K562 (cell line): ENCODE data around the gene FGF4. TPM values are rescaled to one million over a fixed set of nuclear protein-coding genes. Genes with fewer than 3 reads are reported as not detected.

Experiments
- ATAC-seq: fragments of 200-7000 bp; cut with Tn5 transposase; 3 replicates; pipeline ENCODE4 v1.9.1; 2020; ENCODE audit warnings: moderate library complexity
- BruUV-seq: library from RNA; stranded (reverse); fragments of 400-500 nt; replicated peaks from 2 replicates; lab custom pipeline; 2021; lab: Mats Ljungman, UMichigan
- CTCF ChIA-PET: fragments of 300-600 bp; formaldehyde crosslinking; extraction: SDS; loops from one replicate; lab custom pipeline; 2021; ENCODE audit warnings: low intra/inter-chr PET ratio; lab: Yijun Ruan, JAX
- POLR2A ChIA-PET: fragments of 300-600, 350-650 bp; sonication (Branson Sonifier 250); formaldehyde crosslinking; extraction: SDS; loops from one replicate; lab custom pipeline; 2021; ENCODE audit warnings: antibody characterized with exemption, inconsistent platforms; lab: Yijun Ruan, JAX
- DNase-seq, 4 experiments: peaks; one replicate each; pipeline versions ENCODE4 v3.0.0 to v3.0.0-alpha.2; 2011 to 2018; ENCODE audit warnings: low spot score in 3 of 4, mixed read lengths in 3 of 4; ENCODE audit errors: extremely low read depth in 1 of 4
- FAIRE-seq: peaks from 2 replicates; lab custom pipeline; 2011; peaks lifted over from hg19 to GRCh38; lab: Jason Lieb, UNC
- H2AFZ ChIP-seq: 2 replicates; pipeline ENCODE4 v1.6.0; 2011; ENCODE audit warnings: low read depth, low read length, control low read depth, inconsistent platforms
- H3K27ac ChIP-seq: fragments of 200-600 bp; 3 replicates; pipeline ENCODE4 v1.8.0; 2011; ENCODE audit warnings: low read depth, mild to moderate bottlenecking, control low read depth, inconsistent platforms, low read length, moderate library complexity, mixed read lengths; ENCODE audit errors: extremely low read depth
- H3K27me3 ChIP-seq, 2 experiments: fragments of 300-600 bp in 1 of 2; 2 replicates in 1 of 2; 3 replicates in 1 of 2; pipeline versions ENCODE4 v1.6.0 to v1.8.0; 2011; ENCODE audit warnings: inconsistent platforms in 2 of 2, low read length in 2 of 2, mild to moderate bottlenecking in 1 of 2, mixed read lengths in 1 of 2, moderate library complexity in 1 of 2; ENCODE audit not compliant: control insufficient read depth in 2 of 2, insufficient read depth in 2 of 2
- H3K36me3 ChIP-seq: fragments of 300-600 bp; 3 replicates; pipeline ENCODE4 v1.8.0; 2011; ENCODE audit warnings: mild to moderate bottlenecking, low read length, inconsistent platforms; ENCODE audit not compliant: control insufficient read depth, insufficient read depth
- H3K4me1 ChIP-seq, 2 experiments: fragments of 200-600 bp in 1 of 2; replicated peaks in 1 of 2; 2 replicates in 1 of 2; 3 replicates in 1 of 2; pipeline versions ENCODE4 v1.5.1 to v1.8.0; 2011; ENCODE audit warnings: inconsistent platforms in 2 of 2, low read length in 2 of 2, mild to moderate bottlenecking in 1 of 2, mixed read lengths in 1 of 2, moderate library complexity in 1 of 2; ENCODE audit not compliant: control insufficient read depth in 2 of 2, insufficient read depth in 2 of 2
- H3K4me2 ChIP-seq: 2 replicates; pipeline ENCODE4 v1.6.1; 2011; ENCODE audit warnings: low read length, control low read depth, inconsistent platforms, mixed read lengths; ENCODE audit not compliant: insufficient read depth
- H3K4me3 ChIP-seq: fragments of 200-600 bp; sonication (generic), shearing (Covaris generic); 2 replicates; pipeline ENCODE4 v1.5.1; 2016; ENCODE audit warnings: control low read depth, inconsistent platforms
- H3K79me2 ChIP-seq: fragments of 200-600 bp; 3 replicates; pipeline ENCODE4 v1.8.0; 2011; ENCODE audit warnings: low read length, inconsistent platforms; ENCODE audit not compliant: control insufficient read depth, insufficient read depth
- H3K9ac ChIP-seq, 2 experiments: 2 replicates each; pipeline versions ENCODE4 v1.6.0 to v1.6.1; 2011; ENCODE audit warnings: low read depth in 2 of 2, low read length in 2 of 2, control low read depth in 1 of 2, inconsistent platforms in 1 of 2, mild to moderate bottlenecking in 1 of 2, mixed read lengths in 1 of 2; ENCODE audit not compliant: insufficient read depth in 1 of 2
- H3K9me1 ChIP-seq: one replicate; pipeline ENCODE4 v1.6.0; 2011; ENCODE audit warnings: inconsistent platforms, mild to moderate bottlenecking, low read length, moderate library complexity; ENCODE audit not compliant: control insufficient read depth, insufficient read depth
- H3K9me3 ChIP-seq: replicated peaks from 2 replicates; pipeline ENCODE4 v1.5.1; 2011; ENCODE audit warnings: low read depth, low read length, inconsistent platforms; ENCODE audit not compliant: control insufficient read depth, insufficient read depth
- H4K20me1 ChIP-seq: replicated peaks from 2 replicates; pipeline ENCODE4 v1.6.1; 2011; ENCODE audit warnings: low read length, inconsistent platforms, mixed read lengths; ENCODE audit not compliant: control insufficient read depth, insufficient read depth
- HES1 ChIP-seq: fragments of 450-650 bp; IDR thresholded peaks from 2 replicates; pipeline ENCODE4 v1.6.1; 2016; ENCODE audit warnings: low read depth, mild to moderate bottlenecking, moderate library complexity
- MEIS2 ChIP-seq: fragments of 450-650 bp; IDR thresholded peaks from 2 replicates; pipeline ENCODE4 v1.6.1; 2014; ENCODE audit warnings: mild to moderate bottlenecking; ENCODE audit not compliant: partially characterized antibody
- POLR2B ChIP-seq: fragments of 450-650 bp; IDR thresholded peaks from 2 replicates; pipeline ENCODE4 v1.6.1; 2018; ENCODE audit warnings: low read depth; ENCODE audit not compliant: partially characterized antibody
- PRMT5 ChIP-seq: sonication (generic); formaldehyde crosslinking; IDR thresholded peaks from 2 replicates; pipeline ENCODE4 v1.5.0; 2020; ENCODE audit warnings: missing genetic modification reagents
- RCOR1 ChIP-seq, 2 experiments: IDR thresholded peaks; 2 replicates each; pipeline ENCODE4 v1.6.1; 2012; ENCODE audit warnings: low read depth in 2 of 2, low read length in 2 of 2, borderline replicate concordance in 1 of 2, improper control_type of control experiment in 1 of 2
- SMARCE1 ChIP-seq: fragments of 450-650 bp; IDR thresholded peaks from 2 replicates; pipeline ENCODE4 v1.7.1; 2016; ENCODE audit warnings: mild to moderate bottlenecking
- SNIP1 ChIP-seq: fragments of 450-650 bp; IDR thresholded peaks from 2 replicates; pipeline ENCODE4 v1.7.1; 2017; ENCODE audit warnings: low read depth, mild to moderate bottlenecking
- TFE3 ChIP-seq: fragments of 450-650 bp; formaldehyde crosslinking; IDR thresholded peaks from 2 replicates; pipeline ENCODE4 v1.4.0; 2020; ENCODE audit warnings: mild to moderate bottlenecking, mixed read lengths
- ZNF609 ChIP-seq: sonication (generic); formaldehyde crosslinking; IDR thresholded peaks from 2 replicates; pipeline ENCODE4 v1.8.1; 2023; ENCODE audit warnings: missing genetic modification reagents, mild to moderate bottlenecking, borderline replicate concordance
- ZNF717 ChIP-seq: fragments of 250-450 bp; sonication (Bioruptor Pico); IDR thresholded peaks from 2 replicates; pipeline ENCODE4 v1.5.0; 2021
- WGBS: fragments of 100-300 bp; shearing (Covaris generic); methylation state at CpG from one replicate; pipeline ENCODE4 v1.1.6; 2016; ENCODE audit warnings: low coverage, mixed read lengths; ENCODE audit not compliant: insufficient coverage; ENCODE audit errors: missing lambda C conversion rate; 5-methylcytosine and 5-hydroxymethylcytosine counted together
- in situ Hi-C: fragments of 300-500 bp; cut with MboI; formaldehyde crosslinking; loops from 4 replicates; pipeline ENCODE4 v1.15.0; 2018; ENCODE audit warnings: inconsistent platforms, mixed read lengths
- intact Hi-C: fragments of 100-400 bp; cut with micrococcal nuclease; formaldehyde crosslinking; loops from 2 replicates; pipeline ENCODE4 v1.14.2; 2022
- polyA plus RNA-seq, 8 experiments: library from polyadenylated mRNA; depleted of rRNA in 4 of 8; stranded (reverse) in 5 of 8; unstranded in 3 of 8; fragments of >200 nt; fragmentation: Nextera tagmentation in 2 of 8; fragmentation: Illumina TruSeq in 1 of 8; extraction: Ambion mirVana in 2 of 8; extraction: Trizol in 1 of 8; gene quantifications; 2 replicates each; pipeline versions ENCODE4 v1.2.1 to v1.2.3, GENCODE V29; 2011 to 2014; ENCODE audit warnings: inconsistent platforms in 1 of 8, missing spikeins in 1 of 8
- total RNA-seq, 7 experiments: library from RNA; depleted of rRNA in 6 of 7; stranded (reverse); fragments of >200 nt in 6 of 7; fragmentation: Illumina TruSeq in 2 of 7; extraction: Trizol in 2 of 7; gene quantifications; 2 replicates each; pipeline versions ENCODE4 v1.2.1 to v1.2.3, GENCODE V29; 2011 to 2021; ENCODE audit warnings: low replicate concordance in 1 of 7
- TF ChIP-seq, protein P1 (sequence below), 2 experiments: fragments of 450-650 bp; conservative IDR thresholded peaks; 2 replicates each; pipeline ENCODE4 v1.6.1; 2017; ENCODE audit warnings: mild to moderate bottlenecking in 2 of 2, moderate library complexity in 2 of 2
- TF ChIP-seq, protein P2 (sequence below): fragments of 250-450 bp; sonication (Bioruptor Pico); IDR thresholded peaks from 2 replicates; pipeline ENCODE4 v1.4.0; 2020; ENCODE audit warnings: mild to moderate bottlenecking

FGF4 gene
- total and polyA plus RNA-seq, 9 of the 15 experiments (the other 6 are each of a cell fraction or from before 2014, with no cell fraction given) = not detected

DNA sequence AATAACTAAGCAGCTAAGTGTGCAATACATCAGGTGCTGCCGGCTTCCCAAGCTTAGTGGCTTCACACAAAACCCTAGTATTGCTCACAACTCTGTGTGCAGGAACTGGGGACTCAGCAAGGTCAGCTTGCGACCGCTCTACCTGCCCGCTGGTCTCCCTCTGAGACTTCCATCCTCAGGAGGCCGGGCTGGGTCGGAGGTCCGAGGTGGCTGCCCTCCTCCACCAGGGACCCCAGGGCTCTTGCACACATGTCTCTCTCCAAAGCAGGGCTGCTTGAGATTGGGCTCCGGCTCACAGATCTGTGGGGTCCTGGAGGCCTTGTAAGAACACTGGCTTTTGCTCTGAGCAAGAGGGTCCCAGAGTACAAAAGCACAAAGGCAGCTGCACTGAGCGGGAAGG, 45.9 kb downstream of the FGF4 start:
- ChIA-PET POLR2A (no interaction called here), CTCF (interaction anchor here (0.6 kb wide), 1 partner anchor 474 kb away, joined by 4 read pairs; no protein-coding TSS in a partner anchor)
- WGBS = 3% methylated on average over 9 of the region's 9 CpGs
- Histone ChIP-seq H2AFZ (no peak overlapping the region), H3K27me3 (peaks cover 10 to 67% of the 10 kb centered on the region in 2 experiments; a peak in 4 of 5 replicates), H3K4me3 (no peak overlapping the region), H4K20me1 (no peaks in the 10 kb centered on the region), H3K9ac (no peak overlapping the region), H3K4me2 (no peak overlapping the region), H3K27ac (no peak overlapping the region), H3K9me3 (no peaks in the 10 kb centered on the region), H3K79me2 (no peaks in the 10 kb centered on the region), H3K36me3 (no peaks in the 10 kb centered on the region), H3K9me1 (no peaks in the 10 kb centered on the region), H3K4me1 (no peaks in the 10 kb centered on the region)
- TF ChIP-seq ZNF717 (CRISPR knock-in tag) (no peak), RCOR1 (IDR thresholded peaks at IDR 0.05; ENCODE audit: borderline replicate concordance in 1 of 2, low read depth in 2 of 2, low read length in 2 of 2) (no peak), POLR2B (no peak), TFE3 (CRISPR knock-in tag) (no peak), SMARCE1 (no peak), PRMT5 (CRISPR knock-in tag) (no peak), SNIP1 (no peak), HES1 (no peak), MEIS2 (no peak), ZNF609 (CRISPR knock-in tag) (no peak)
- TF ChIP-seq, protein P1, sequence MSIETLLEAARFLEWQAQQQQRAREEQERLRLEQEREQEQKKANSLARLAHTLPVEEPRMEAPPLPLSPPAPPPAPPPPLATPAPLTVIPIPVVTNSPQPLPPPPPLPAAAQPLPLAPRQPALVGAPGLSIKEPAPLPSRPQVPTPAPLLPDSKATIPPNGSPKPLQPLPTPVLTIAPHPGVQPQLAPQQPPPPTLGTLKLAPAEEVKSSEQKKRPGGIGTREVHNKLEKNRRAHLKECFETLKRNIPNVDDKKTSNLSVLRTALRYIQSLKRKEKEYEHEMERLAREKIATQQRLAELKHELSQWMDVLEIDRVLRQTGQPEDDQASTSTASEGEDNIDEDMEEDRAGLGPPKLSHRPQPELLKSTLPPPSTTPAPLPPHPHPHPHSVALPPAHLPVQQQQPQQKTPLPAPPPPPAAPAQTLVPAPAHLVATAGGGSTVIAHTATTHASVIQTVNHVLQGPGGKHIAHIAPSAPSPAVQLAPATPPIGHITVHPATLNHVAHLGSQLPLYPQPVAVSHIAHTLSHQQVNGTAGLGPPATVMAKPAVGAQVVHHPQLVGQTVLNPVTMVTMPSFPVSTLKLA (conservative IDR thresholded peaks at IDR 0.05) = no peak
- TF ChIP-seq, protein P2, sequence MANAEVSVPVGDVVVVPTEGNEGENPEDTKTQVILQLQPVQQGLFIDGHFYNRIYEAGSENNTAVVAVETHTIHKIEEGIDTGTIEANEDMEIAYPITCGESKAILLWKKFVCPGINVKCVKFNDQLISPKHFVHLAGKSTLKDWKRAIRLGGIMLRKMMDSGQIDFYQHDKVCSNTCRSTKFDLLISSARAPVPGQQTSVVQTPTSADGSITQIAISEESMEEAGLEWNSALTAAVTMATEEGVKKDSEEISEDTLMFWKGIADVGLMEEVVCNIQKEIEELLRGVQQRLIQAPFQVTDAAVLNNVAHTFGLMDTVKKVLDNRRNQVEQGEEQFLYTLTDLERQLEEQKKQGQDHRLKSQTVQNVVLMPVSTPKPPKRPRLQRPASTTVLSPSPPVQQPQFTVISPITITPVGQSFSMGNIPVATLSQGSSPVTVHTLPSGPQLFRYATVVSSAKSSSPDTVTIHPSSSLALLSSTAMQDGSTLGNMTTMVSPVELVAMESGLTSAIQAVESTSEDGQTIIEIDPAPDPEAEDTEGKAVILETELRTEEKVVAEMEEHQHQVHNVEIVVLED (CRISPR knock-in tag) = no peak
- in situ Hi-C loops (no loop called here), intact Hi-C loops (no loop called here)
- ATAC-seq (no peak), DNase-seq (no peak), FAIRE-seq (no peak)
- BruUV-seq = no TSS peak
